Measurements from ENCODE around the gene AP3S2.

GRCh38 chr15:89790206-89790605 lies 103.6 kb downstream of the AP3S2 start:
- no peak for TF ChIP-seq CTCF (IDR thresholded peaks at IDR 0.05)
- TF ChIP-seq POLR2A (IDR thresholded peaks at IDR 0.05): no peak
